ENCODE measurements around the gene PTGER4.
"Not testable (repeated sequence)": the region's sequence is repeated elsewhere in the genome, so short reads cannot be mapped to it uniquely, and the experiment has no call there.

Gene PTGER4

DNA sequence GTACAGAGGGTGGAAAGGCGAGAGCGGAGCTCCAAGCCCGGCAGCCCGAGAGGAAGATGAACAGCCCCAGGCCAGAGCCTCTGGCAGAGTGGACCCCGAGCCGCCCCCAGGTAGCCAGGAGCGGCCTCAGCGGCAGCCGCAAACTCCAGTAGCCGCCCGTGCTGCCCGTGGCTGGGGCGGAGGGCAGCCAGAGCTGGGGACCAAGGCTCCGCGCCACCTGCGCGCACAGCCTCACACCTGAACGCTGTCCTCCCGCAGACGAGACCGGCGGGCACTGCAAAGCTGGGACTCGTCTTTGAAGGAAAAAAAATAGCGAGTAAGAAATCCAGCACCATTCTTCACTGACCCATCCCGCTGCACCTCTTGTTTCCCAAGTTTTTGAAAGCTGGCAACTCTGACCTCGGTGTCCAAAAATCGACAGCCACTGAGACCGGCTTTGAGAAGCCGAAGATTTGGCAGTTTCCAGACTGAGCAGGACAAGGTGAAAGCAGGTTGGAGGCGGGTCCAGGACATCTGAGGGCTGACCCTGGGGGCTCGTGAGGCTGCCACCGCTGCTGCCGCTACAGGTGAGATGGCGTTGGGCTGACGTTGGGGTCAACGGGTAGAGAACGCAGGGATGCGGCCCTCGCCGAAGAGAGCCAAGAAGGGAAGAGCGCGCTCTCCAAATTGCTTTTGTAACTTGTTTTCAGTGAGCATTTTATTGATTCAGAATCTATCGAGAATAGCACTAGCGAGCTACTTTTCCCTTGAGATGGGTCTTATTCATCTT is at the start of gene PTGER4:
TSS of gene PTGER4 (plus strand) at position 3 of the 769 bp plus-strand sequence. CDS start 1,079 bp downstream, outside the sequence.
- peak; percentile 47 for DNase-seq (ENCODE audit: low spot score)

- no peak for DNase-seq (ENCODE audit: low spot score)
Observed at GRCh38 chr5:40630126-40630525, 49.6 kb upstream of the PTGER4 start.

DNA sequence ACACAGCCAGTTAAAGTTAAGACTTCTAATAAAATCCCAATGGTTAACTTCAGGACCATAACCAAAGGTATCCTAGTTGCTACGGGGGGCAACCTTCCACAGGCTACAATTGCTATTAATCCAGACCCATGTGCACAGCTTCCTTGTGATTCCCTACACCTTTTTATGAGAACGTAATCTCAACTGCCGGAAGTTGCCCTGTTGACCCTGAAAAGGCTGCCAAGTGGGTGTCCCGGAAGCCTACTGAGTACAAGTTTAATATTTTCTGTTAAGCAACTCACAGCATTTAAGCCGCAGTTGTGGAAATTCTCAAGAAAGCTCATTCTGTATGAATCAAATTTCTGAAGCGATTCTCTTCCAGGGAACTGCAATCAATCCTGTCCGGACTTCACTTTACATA is 48.5 kb upstream of the PTGER4 start:
- DNase-seq (ENCODE audit: low spot score), result no peak

- DNase-seq (ENCODE audit: low spot score), result no peak
Observed at GRCh38 chr5:40634154-40634553, 45.6 kb upstream of the PTGER4 start.

DNA sequence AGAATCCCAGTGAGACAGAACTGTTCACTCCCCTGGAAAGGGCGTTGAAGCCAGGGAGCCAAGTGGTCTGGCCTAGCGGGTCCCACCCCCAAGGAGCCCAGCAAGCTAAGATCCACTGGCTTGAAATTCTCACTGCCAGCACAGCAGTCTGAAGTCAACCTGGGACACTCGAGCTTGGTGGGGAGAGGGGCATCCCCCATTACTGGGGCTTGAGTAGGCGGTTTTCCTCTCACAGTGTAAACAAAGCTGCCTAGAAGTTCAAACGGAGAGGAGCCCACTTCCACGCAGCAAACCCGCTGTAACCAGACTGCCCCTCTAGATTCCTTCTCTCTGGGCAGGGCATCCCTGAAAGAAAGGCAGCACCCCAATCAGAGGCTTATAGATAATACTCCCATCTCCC is 45.1 kb upstream of the PTGER4 start:
- DNase-seq (ENCODE audit: low spot score), result no peak

- DNase-seq (ENCODE audit: low spot score), result not testable (repeated sequence)
Observed at GRCh38 chr5:40639531-40639930, 40.2 kb upstream of the PTGER4 start.

- DNase-seq (ENCODE audit: low spot score), result no peak
Observed at GRCh38 chr5:40646266-40646665, 33.4 kb upstream of the PTGER4 start.

GRCh38 chr5:40648150-40648549 is 31.6 kb upstream of the PTGER4 start:
- DNase-seq (ENCODE audit: low spot score), result no peak

- DNase-seq (ENCODE audit: low spot score), result no peak
Observed at GRCh38 chr5:40649463-40650030, 30.2 kb upstream of the PTGER4 start.

- DNase-seq (ENCODE audit: low spot score), result no peak
Observed at GRCh38 chr5:40651201-40651600, 28.5 kb upstream of the PTGER4 start.

GRCh38 chr5:40652441-40653220 is 27.1 kb upstream of the PTGER4 start:
- no peak for DNase-seq (ENCODE audit: low spot score)

DNA sequence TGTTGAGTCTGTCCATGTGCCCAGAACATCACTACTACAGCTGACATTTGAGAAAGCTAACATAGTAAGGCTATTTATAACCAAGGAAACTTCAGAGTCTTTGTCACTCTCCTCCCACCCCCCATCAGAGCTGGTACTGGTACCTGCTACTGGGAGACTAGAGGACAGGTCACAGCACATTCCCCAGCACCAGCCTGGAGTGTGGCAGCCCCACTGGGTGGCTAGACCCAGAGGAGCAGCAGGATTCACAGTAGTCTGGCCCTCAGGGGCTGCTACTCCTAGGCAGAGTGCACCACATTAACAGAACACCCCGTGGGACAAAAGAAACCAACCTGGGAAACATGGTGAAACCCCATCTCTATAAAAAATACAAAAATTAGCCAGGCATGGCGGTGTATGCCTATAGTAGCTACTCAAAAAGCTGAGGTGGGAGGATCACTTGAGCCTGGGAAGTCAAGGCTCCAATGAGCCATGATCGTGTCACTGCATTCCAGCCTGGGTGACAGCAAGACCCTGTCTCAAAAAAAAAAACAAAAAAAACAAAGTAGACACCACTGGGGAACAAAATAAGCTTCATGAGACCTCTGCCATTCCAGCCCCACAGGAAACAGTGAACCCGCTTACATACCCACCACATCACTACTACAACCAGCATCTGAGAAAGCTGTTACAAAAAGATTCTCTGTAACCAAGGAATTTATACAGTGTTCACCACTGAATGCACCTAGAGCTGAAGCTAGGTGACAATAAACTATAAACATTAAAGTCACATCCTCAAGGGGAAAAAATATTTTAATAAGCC is 26.3 kb upstream of the PTGER4 start:
- DNase-seq (ENCODE audit: low spot score), result no peak

DNA sequence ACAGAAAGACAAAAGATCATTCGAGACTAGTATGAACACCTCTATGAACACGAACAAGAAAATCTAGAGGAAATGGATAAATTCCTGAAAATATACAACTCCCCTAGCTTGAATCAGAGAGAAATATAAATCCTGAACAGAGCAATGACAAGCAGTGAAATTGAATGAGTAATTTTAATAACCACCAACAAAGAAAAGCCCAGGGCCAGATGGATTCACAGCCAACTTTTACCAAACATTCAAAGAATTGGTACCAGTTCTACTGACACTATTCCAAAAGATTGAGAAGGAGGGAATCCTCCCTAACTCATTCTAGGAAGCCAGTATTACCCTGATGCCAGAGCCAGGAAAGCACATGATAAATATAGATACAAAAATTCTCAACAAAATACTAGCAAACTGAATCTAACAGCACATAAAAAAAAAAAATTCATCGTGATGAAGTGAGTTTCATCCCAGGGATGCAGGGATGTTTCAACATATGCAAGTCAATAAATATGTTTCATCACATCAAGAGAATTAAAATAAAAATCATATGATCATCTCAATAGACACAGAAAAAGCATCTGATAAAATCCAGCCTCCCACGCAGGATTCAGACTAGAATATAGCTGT is 25.2 kb upstream of the PTGER4 start:
- DNase-seq (ENCODE audit: low spot score), result no peak

- DNase-seq (ENCODE audit: low spot score), result no peak
Observed at GRCh38 chr5:40655138-40655537, 24.6 kb upstream of the PTGER4 start.

- DNase-seq (ENCODE audit: low spot score), result not testable (repeated sequence)
Observed at GRCh38 chr5:40656091-40656490, 23.6 kb upstream of the PTGER4 start.

DNA sequence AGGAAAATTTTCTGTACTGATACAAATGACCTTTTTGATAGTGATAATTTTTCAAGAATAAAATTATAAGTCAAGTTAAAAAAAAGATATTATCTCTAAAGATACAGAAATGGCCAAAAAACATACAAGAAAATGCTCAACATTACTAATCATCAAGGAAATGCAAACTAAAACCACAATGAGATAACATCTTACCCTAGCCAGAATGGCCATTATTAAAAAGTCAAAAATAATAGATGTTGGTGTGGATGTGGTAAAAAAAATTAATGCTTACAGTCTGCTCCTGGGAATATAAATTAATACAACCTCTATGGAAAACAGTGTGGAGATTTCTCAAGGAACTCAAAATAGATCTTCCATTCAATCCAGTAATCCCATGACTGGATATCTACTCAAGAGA is 22.9 kb upstream of the PTGER4 start:
- DNase-seq (ENCODE audit: low spot score), result no peak

- no peak for DNase-seq (ENCODE audit: low spot score)
Observed at GRCh38 chr5:40660751-40661150, 19.0 kb upstream of the PTGER4 start.

- DNase-seq (ENCODE audit: low spot score), result no peak
Observed at GRCh38 chr5:40665635-40666298, 13.9 kb upstream of the PTGER4 start.

DNA sequence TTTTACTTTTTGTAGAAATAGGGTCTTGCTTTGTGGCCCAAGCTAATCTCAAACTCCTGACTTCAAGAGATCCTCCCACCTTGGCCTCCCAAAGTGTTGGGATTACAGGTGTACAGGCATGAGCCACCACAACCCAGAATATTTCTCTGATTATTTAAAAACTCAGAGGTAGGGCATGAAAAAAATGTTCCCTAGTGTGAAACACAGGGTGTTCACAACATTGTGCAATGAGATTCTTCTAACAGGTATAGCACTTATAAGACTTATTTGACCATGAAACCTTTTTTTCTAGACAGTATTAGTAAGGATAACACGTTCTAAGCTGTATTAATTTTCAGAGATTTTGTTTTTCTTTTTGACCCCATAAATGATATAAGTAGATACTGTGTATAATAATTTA is 13.1 kb upstream of the PTGER4 start:
- no peak for DNase-seq (ENCODE audit: low spot score)

DNA sequence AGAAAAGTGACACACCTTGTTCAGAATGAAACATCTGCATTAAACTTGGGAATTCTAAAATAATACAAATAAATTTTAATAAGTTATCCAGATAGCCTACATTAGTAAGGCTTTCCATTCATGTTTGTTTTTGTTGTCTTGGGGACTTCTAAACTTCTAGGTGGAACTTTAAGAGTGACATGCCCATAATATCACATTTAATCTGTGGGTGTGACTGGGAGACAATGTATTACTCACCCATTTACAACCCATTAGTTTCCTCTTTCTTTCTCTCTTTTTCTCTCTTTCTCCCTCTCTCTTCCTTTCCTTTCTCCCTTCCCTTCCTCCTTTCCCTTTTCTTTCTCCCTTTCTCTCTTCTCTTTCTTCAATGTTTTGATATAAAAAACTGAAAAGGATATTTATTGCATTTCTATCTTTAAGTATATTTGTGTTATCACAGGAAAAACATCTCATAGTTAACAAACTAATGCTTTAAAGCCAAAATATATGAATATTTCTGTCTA is 12.5 kb upstream of the PTGER4 start:
- DNase-seq (ENCODE audit: low spot score), result no peak
